H1 (cell line): ENCODE measurements around the gene NMNAT3. TPM values are rescaled to one million over a fixed set of nuclear protein-coding genes. Genes with fewer than 3 reads are reported as not detected.

Experiments
- SUZ12 ChIP-seq: fragments of 200-600 bp; sonication (generic); IDR thresholded peaks from 2 replicates; pipeline ENCODE4 v1.6.1; 2012; ENCODE audit warnings: mild to moderate bottlenecking, inconsistent platforms, low read length, moderate library complexity, mixed read lengths
- polyA plus RNA-seq, 7 experiments: library from polyadenylated mRNA; depleted of rRNA in 3 of 7; stranded (reverse) in 5 of 7; unstranded in 2 of 7; fragments of >200 nt in 5 of 7; fragments of 200-250 nt in 2 of 7; gene quantifications; 1 replicate in 5 of 7; 2 replicates in 1 of 7; 4 replicates in 1 of 7; pipeline versions ENCODE4 v1.2.1 to v1.2.3, GENCODE V29; 2011 to 2013; ENCODE audit warnings: missing spikeins in 2 of 7, mixed read lengths in 2 of 7
- total RNA-seq: library from RNA; stranded (reverse); fragmentation: NEBNext Ultra II Directional; extraction: Animal tissue kit (Norgen Biotek cat#: 25700); gene quantifications from 2 replicates; pipeline ENCODE4 v1.2.1, GENCODE V29; 2021

The NMNAT3 gene
- total and polyA plus RNA-seq, 2 of the 8 experiments (the other 6 are each of a cell fraction or from before 2014, with no cell fraction given), result 4.2 to 4.3 TPM

DNA sequence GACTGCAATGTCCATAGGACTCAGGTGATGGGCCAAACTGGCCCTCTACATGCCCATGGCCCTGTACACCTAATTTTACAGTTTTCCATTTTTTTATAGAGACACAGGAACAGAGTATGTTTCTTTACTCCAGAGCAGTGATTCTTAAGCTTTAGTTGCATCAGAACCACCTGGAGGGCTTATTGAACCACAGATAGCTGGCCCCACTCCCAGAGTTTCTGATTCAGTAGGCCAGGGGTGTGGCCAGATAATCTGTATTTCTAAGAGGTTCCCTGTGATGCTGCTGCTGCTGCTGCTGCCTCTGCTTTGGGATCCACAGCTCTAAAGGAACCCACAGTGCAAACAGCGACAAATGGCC lies 143.3 kb downstream of the NMNAT3 start (continued):
- TF ChIP-seq SUZ12, result no peak
